ENCODE measurements around the gene STK16.

Gene STK16

DNA sequence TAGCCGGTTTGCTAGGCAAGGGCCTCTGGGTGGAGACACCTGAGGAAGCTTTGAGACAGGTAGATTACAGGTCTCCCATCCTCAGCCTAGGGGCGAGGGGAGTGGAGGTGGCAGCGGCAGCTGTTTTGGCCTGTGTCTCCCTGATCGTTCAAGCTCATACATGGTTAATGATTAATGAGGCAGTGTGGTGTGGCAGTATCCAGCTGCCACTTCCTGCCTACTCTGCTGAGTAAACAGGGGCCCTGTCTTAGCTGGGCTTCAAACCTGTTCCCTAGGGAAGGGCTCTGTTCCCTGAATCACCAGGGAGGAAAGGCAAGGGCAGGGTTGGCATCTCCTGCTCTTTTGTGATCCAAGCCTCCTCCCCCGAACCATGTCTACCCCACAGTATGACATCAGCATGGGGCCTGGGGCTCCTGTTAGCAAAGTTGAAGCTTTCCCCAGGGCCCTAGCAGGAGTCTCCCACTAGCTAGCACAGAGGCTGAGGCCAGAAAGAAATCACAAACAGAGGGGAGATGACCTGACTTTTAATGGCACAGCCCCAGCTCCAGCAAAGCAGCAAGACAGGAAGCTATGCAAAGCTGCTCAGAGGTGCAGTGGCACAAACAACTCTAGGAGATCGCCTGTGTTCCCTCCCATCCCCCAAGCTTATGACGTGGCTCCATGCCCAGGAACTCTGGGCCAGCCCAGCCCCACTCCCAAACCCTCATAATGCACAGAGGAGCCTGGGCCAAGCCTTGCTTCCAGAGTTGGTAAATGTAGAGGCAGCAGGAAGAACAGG lies 4.1 kb downstream of the STK16 start:
- DNase-seq (ENCODE audit: extremely low read depth, low read depth), result peak; percentile 52
- TF ChIP-seq, protein P1, sequence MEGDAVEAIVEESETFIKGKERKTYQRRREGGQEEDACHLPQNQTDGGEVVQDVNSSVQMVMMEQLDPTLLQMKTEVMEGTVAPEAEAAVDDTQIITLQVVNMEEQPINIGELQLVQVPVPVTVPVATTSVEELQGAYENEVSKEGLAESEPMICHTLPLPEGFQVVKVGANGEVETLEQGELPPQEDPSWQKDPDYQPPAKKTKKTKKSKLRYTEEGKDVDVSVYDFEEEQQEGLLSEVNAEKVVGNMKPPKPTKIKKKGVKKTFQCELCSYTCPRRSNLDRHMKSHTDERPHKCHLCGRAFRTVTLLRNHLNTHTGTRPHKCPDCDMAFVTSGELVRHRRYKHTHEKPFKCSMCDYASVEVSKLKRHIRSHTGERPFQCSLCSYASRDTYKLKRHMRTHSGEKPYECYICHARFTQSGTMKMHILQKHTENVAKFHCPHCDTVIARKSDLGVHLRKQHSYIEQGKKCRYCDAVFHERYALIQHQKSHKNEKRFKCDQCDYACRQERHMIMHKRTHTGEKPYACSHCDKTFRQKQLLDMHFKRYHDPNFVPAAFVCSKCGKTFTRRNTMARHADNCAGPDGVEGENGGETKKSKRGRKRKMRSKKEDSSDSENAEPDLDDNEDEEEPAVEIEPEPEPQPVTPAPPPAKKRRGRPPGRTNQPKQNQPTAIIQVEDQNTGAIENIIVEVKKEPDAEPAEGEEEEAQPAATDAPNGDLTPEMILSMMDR (IDR thresholded peaks at IDR 0.05; ENCODE audit: low read depth, low read length), result no peak

DNA sequence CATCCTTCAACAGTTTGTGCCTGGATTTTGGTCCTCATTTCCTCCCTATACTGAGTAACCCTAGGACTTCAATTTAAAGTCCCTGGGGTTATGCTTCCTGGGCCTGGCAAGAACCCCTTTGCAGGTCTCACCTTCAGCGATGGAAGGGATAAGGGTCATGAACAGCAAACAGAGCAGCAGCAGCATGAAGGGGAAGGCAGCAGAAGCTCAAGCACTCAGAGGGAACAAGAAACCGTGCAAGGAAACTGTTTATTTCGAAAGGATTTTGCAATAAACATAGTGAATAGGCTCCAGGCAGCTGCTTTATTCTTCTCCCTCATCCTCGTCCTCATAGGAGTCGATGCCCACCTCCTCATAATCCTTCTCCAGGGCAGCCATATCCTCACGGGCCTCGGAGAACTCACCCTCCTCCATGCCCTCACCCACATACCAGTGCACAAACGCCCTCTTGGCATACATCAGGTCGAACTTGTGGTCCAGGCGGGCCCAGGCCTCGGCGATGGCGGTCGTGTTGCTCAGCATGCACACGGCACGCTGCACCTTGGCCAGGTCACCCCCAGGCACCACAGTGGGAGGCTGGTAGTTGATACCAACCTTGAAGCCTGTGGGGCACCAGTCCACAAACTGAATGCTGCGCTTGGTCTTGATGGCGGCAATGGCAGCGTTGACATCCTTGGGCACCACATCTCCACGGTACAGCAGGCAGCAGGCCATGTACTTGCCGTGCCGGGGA lies 4.9 kb downstream of the STK16 start:
- DNase-seq (ENCODE audit: extremely low read depth, low read depth), result no peak
- TF ChIP-seq, protein P1 (IDR thresholded peaks at IDR 0.05; ENCODE audit: low read depth, low read length), result no peak

DNA sequence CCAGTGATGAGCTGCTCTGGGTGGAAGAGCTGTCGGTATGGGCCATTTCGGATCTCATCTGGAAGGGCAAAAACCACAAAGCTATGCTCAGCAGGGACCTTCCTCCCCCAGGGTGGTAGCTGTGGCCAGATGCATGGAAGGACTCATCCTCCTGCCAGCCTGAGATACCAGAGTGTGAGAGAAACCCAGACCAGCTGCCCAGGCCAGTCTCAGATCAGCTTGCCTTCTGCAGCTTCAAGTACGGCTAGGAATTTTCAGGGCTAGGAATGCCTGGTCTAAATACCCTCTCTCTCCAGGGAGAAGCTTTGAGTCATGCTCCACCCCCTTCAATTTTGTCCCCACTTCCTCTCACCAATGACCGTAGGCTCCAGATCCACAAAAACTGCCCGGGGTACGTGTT lies 6.4 kb downstream of the STK16 start:
- no peak for DNase-seq (ENCODE audit: extremely low read depth, low read depth)
- TF ChIP-seq, protein P1 (IDR thresholded peaks at IDR 0.05; ENCODE audit: low read depth, low read length), result no peak

DNA sequence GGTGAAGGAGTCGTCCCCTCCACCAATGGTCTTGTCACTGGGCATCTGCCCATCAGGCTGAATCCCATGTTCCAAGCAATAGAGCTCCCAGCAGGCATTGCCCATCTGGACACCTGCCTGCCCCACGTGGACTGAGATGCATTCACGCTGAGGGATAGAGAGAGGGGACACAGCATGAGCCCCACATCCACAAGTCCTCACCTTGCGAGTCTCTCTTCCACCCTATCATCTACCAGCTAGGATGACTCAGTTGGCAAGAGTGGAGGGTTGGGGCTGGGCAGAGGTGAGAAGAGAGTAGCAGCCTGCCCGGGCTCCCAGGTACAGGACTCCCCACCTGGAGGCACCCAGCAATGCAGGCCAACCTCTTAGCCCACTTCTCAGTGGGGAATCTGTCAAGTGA lies 6.8 kb downstream of the STK16 start:
- DNase-seq (ENCODE audit: extremely low read depth, low read depth), result no peak
- TF ChIP-seq, protein P1 (IDR thresholded peaks at IDR 0.05; ENCODE audit: low read depth, low read length), result no peak

DNA sequence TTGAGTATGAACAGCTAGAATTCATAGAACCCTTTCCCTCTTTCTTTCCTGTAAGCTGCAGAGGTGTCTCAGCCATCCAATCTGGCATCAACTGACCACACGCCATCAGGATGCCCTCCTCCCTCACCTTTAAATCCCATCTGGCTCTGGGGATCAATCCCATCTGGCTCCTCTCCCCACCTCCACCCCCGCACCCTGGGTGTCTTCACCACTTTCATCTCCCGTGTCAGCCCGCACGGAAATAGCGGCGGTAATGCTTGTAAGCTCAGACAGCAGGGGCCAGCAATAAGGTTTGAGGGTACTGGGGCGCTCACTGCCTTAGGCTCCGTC lies 7.3 kb downstream of the STK16 start:
- DNase-seq (ENCODE audit: extremely low read depth, low read depth), result no peak
- TF ChIP-seq, protein P1 (IDR thresholded peaks at IDR 0.05; ENCODE audit: low read depth, low read length), result no peak

DNA sequence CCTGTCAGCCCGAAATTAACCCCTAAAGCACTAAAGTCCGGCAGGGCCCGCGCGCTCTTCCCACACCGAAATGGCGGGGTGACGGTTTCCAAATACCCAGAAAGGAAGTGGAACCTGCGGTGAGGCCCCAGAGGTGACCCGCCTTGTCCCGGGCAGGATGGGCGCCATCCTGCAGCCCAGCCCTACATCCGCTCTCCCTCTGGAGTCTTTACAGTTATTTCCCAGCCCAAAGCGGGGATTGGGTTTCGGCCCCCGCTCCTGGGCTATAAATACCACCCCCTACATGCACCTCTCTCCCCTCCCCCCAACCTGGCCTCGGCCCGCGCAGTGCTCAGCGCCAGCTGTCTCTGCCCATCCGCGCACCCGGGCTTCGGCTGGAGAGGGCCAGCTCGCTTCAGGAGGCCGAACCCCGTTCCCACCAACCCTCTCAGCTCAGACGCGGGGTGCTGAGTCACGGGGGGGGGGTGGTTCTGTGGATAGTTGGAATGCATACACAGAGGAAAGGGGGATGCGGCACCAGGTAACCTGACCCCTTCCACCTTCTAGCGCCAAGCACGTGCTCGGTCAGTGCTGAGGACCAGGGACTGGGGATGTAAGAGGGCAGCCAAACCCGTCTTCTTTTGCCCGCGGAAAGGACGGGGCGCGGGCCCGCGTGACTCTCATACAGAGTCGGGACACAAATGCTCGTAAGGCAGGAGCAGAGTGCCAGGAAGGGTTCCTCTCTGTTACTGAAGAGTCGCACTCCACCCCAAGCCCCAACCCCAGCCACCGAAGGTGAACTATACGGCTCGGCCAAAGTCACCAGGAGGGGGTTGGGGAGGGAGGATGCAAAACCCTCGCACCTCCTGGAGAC lies 7.8 kb downstream of the STK16 start, which contains the start of gene TUBA4B:
TUBA4B (plus strand) TSS at position 344 of the 853 bp plus-strand sequence; CDS start at position 509, 165 bp downstream.
- TF ChIP-seq, protein P1 (IDR thresholded peaks at IDR 0.05; ENCODE audit: low read depth, low read length), result no peak
- no peak for DNase-seq (ENCODE audit: extremely low read depth, low read depth)

Data from AG09319 (cell line).